GM18861 (cell line): ENCODE data around the gene KISS1R.
A peak's percentile ranks its signal among the peaks of the same experiment; 100 is the strongest.

Experiments
- ATAC-seq: cut with Tn5 transposase; IDR thresholded peaks from one replicate; pipeline ENCODE4 v1.9.1; 2021; ENCODE audit not compliant: unreplicated experiment

The KISS1R gene

GRCh38 chr19:934865-935479, 17.8 kb downstream of the KISS1R start:
- no peak for ATAC-seq

GRCh38 chr19:936175-936546, 19.0 kb downstream of the KISS1R start:
- no peak for ATAC-seq

GRCh38 chr19:937259-937694, 20.1 kb downstream of the KISS1R start:
- no peak for ATAC-seq

- no peak for ATAC-seq
These were observed 21.2 kb downstream of the KISS1R start for GRCh38 chr19:938233-938923.

GRCh38 chr19:939439-939838, 22.3 kb downstream of the KISS1R start:
- ATAC-seq: no peak

GRCh38 chr19:939922-940321, 22.8 kb downstream of the KISS1R start:
- no peak for ATAC-seq

- peak; percentile 46 for ATAC-seq
These were observed 23.6 kb downstream of the KISS1R start for GRCh38 chr19:940591-941291.

GRCh38 chr19:941292-942132, 24.4 kb downstream of the KISS1R start:
- ATAC-seq: no peak

GRCh38 chr19:942133-942645, 25.1 kb downstream of the KISS1R start:
- ATAC-seq: no peak

GRCh38 chr19:943551-944170, 26.5 kb downstream of the KISS1R start:
- no peak for ATAC-seq

- ATAC-seq: no peak
These were observed 27.0 kb downstream of the KISS1R start for GRCh38 chr19:944171-944567.

GRCh38 chr19:944663-945241, 27.6 kb downstream of the KISS1R start:
- no peak for ATAC-seq

GRCh38 chr19:945401-946252, 28.5 kb downstream of the KISS1R start:
- ATAC-seq: no peak

- ATAC-seq: no peak
These were observed 30.1 kb downstream of the KISS1R start for GRCh38 chr19:947090-947706.

GRCh38 chr19:947707-948539, 30.8 kb downstream of the KISS1R start:
- peak; percentile 63 for ATAC-seq

GRCh38 chr19:948842-949496, 31.8 kb downstream of the KISS1R start:
- no peak for ATAC-seq

- ATAC-seq: no peak
These were observed 33.4 kb downstream of the KISS1R start for GRCh38 chr19:950352-951066.
